IMR-90 (cell line): Measurements from ENCODE around the gene COL9A2. TPM values are rescaled to one million over a fixed set of nuclear protein-coding genes. Genes with fewer than 3 reads are reported as not detected.

ENCODE experiments used
- ATAC-seq: fragments of 200-7000 bp; cut with Tn5 transposase; 2 replicates; pipeline ENCODE4 v1.9.1; 2020; ENCODE audit warnings: low read depth, mild to moderate bottlenecking, moderate library complexity
- BruUV-seq: library from RNA; stranded (reverse); fragments of 400-500 nt; replicated peaks from 2 replicates; lab custom pipeline; 2021; lab: Mats Ljungman, UMichigan
- CTCF ChIA-PET: fragments of 300-600 bp; formaldehyde crosslinking; extraction: SDS; loops from one replicate; lab custom pipeline; 2021; ENCODE audit warnings: antibody characterized with exemption; lab: Yijun Ruan, JAX
- POLR2A ChIA-PET: fragments of 300-600 bp; sonication (Branson Sonifier 250); formaldehyde crosslinking; loops from one replicate; lab custom pipeline; 2022; ENCODE audit warnings: antibody characterized with exemption; ENCODE audit not compliant: unreplicated experiment; lab: Charles Lee
- DNase-seq: peaks from one replicate; pipeline ENCODE4 v3.0.0; 2013
- H2AFZ ChIP-seq: replicated peaks from 2 replicates; pipeline ENCODE3; 2013; ENCODE audit warnings: low read length, mild to moderate bottlenecking; ENCODE audit not compliant: poor library complexity
- H2AK5ac ChIP-seq: 2 replicates; pipeline ENCODE4 v1.6.1; 2013; ENCODE audit warnings: low read depth, low read length, inconsistent platforms
- H2AK9ac ChIP-seq: replicated peaks from 2 replicates; pipeline ENCODE3; 2013; ENCODE audit warnings: mild to moderate bottlenecking, low read depth, low read length, moderate library complexity; ENCODE audit not compliant: poor library complexity
- H2BK120ac ChIP-seq: 2 replicates; pipeline ENCODE4 v1.6.1; 2013; ENCODE audit warnings: low read depth, low read length, inconsistent platforms
- H2BK15ac ChIP-seq: 3 replicates; pipeline ENCODE4 v1.6.1; 2013; ENCODE audit warnings: low read depth, low read length, inconsistent platforms
- H2BK20ac ChIP-seq: 2 replicates; pipeline ENCODE4 v1.6.1; 2013; ENCODE audit warnings: low read depth, mild to moderate bottlenecking, inconsistent platforms, low read length, moderate library complexity
- H2BK5ac ChIP-seq: 2 replicates; pipeline ENCODE4 v1.6.1; 2013; ENCODE audit warnings: mild to moderate bottlenecking, low read depth, low read length, inconsistent platforms; ENCODE audit not compliant: poor library complexity, severe bottlenecking
- H3K14ac ChIP-seq: replicated peaks from 2 replicates; pipeline ENCODE4 v1.6.1; 2013; ENCODE audit warnings: low read depth, low read length, inconsistent platforms
- H3K18ac ChIP-seq: 2 replicates; pipeline ENCODE4 v1.6.1; 2013; ENCODE audit warnings: low read depth, low read length, control low read depth
- H3K23ac ChIP-seq: 2 replicates; pipeline ENCODE4 v1.6.1; 2013; ENCODE audit warnings: low read depth, low read length, inconsistent platforms
- H3K27ac ChIP-seq: 2 replicates; pipeline ENCODE4 v1.5.1; 2013; ENCODE audit warnings: mild to moderate bottlenecking, control low read depth, low read length; ENCODE audit not compliant: insufficient read depth
- H3K27me3 ChIP-seq: 2 replicates; pipeline ENCODE4 v1.6.1; 2013; ENCODE audit warnings: low read length; ENCODE audit not compliant: control insufficient read depth, insufficient read depth
- H3K36me3 ChIP-seq: 2 replicates; pipeline ENCODE4 v1.6.1; 2013; ENCODE audit warnings: low read length, mixed read lengths; ENCODE audit not compliant: control insufficient read depth, insufficient read depth
- H3K4ac ChIP-seq: 2 replicates; pipeline ENCODE4 v1.6.1; 2013; ENCODE audit warnings: low read depth, low read length, inconsistent platforms
- H3K4me1 ChIP-seq: 2 replicates; pipeline ENCODE4 v1.6.1; 2013; ENCODE audit warnings: low read length, mixed read lengths; ENCODE audit not compliant: control insufficient read depth, insufficient read depth
- H3K4me2 ChIP-seq: 2 replicates; pipeline ENCODE4 v1.6.1; 2013; ENCODE audit warnings: low read depth, mild to moderate bottlenecking, control low read depth, low read length, moderate library complexity
- H3K4me3 ChIP-seq: 2 replicates; pipeline ENCODE4 v1.5.1; 2013; ENCODE audit warnings: low read depth, mild to moderate bottlenecking, control low read depth, low read length, moderate library complexity; ENCODE audit not compliant: insufficient read depth
- H3K56ac ChIP-seq: 2 replicates; pipeline ENCODE4 v1.6.1; 2013; ENCODE audit warnings: low read length, inconsistent platforms; ENCODE audit not compliant: insufficient read depth; ENCODE audit errors: extremely low read depth
- H3K79me1 ChIP-seq, 2 experiments: 2 replicates each; pipeline ENCODE4 v1.6.1; 2013; ENCODE audit warnings: low read length in 2 of 2, inconsistent platforms in 1 of 2, low read depth in 1 of 2
- H3K9ac ChIP-seq: 2 replicates; pipeline ENCODE4 v1.6.1; 2013; ENCODE audit warnings: low read depth, low read length, control low read depth
- H3K9me1 ChIP-seq: 2 replicates; pipeline ENCODE4 v1.6.1; 2013; ENCODE audit warnings: low read length, inconsistent platforms; ENCODE audit not compliant: insufficient read depth
- H3K9me3 ChIP-seq: 2 replicates; pipeline ENCODE4 v1.6.1; 2013; ENCODE audit warnings: low read length; ENCODE audit not compliant: control insufficient read depth, insufficient read depth
- H4K20me1 ChIP-seq: 2 replicates; pipeline ENCODE4 v1.6.1; 2013; ENCODE audit warnings: low read length, inconsistent platforms; ENCODE audit not compliant: insufficient read depth
- H4K5ac ChIP-seq: 2 replicates; pipeline ENCODE4 v1.6.1; 2013; ENCODE audit warnings: mild to moderate bottlenecking, low read depth, low read length, control low read depth
- H4K8ac ChIP-seq, 2 experiments: 2 replicates each; pipeline ENCODE4 v1.6.1; 2013; ENCODE audit warnings: low read depth in 2 of 2, low read length in 2 of 2, control low read depth in 1 of 2, inconsistent platforms in 1 of 2
- H4K91ac ChIP-seq: 2 replicates; pipeline ENCODE4 v1.6.1; 2013; ENCODE audit warnings: low read depth, low read length, inconsistent platforms; ENCODE audit not compliant: insufficient read depth
- CEBPB ChIP-seq: IDR thresholded peaks from 2 replicates; pipeline ENCODE4 v1.6.1; 2012; ENCODE audit warnings: low read depth, low read length, improper control_type of control experiment
- CHD1 ChIP-seq: IDR thresholded peaks from 2 replicates; pipeline ENCODE4 v1.6.1; 2012; ENCODE audit warnings: low read depth, low read length, improper control_type of control experiment
- RFX5 ChIP-seq: IDR thresholded peaks from 2 replicates; pipeline ENCODE4 v1.8.0; 2012; ENCODE audit warnings: low read depth, mild to moderate bottlenecking, low read length, moderate library complexity
- WGBS, 2 experiments: methylation state at CpG; one replicate each; pipeline versions ENCODE4 v1.1.5 to v1.1.7; 2013; ENCODE audit warnings: missing lambda C conversion rate in 2 of 2; ENCODE audit not compliant: insufficient read length in 1 of 2; ENCODE audit errors: extremely low coverage in 2 of 2; 5-methylcytosine and 5-hydroxymethylcytosine counted together
- dilution Hi-C: fragments of 300-500 bp; cut with HindIII; formaldehyde crosslinking; loops from one replicate; pipeline ENCODE4 v1.14.3; 2018; ENCODE audit warnings: low sequenced_read_pairs; ENCODE audit not compliant: unreplicated experiment
- in situ Hi-C: fragments of 300-500 bp; cut with MboI; formaldehyde crosslinking; loops from 3 replicates; pipeline ENCODE4 v1.14.3; 2019; ENCODE audit warnings: low sequenced_read_pairs, inconsistent platforms, mixed read lengths
- intact Hi-C: fragments of 100-400 bp; cut with micrococcal nuclease; formaldehyde crosslinking; loops from 2 replicates; pipeline ENCODE4 v1.10.0; 2022
- polyA plus RNA-seq, 3 experiments: library from polyadenylated mRNA; depleted of rRNA; stranded (reverse); fragments of >200 nt; gene quantifications; 2 replicates each; pipeline ENCODE4 v1.2.3, GENCODE V29; 2012; ENCODE audit warnings: low replicate concordance in 1 of 3
- total RNA-seq: library from RNA; depleted of rRNA; stranded (reverse); fragments of >200 nt; gene quantifications from 2 replicates; pipeline ENCODE4 v1.2.3, GENCODE V29; 2012

The COL9A2 gene
- total and polyA plus RNA-seq, 2 of the 4 experiments (the other 2 are of a cell fraction): 0.90 to 1.6 TPM

- H4K20me1 ChIP-seq: no peaks in the 10 kb centered on the region
- H3K9me3 ChIP-seq: peaks cover 1% of the 10 kb centered on the region; the same call in 1 of the 2 replicates
- H4K8ac ChIP-seq: no peak overlapping the region
- no peak overlapping the region for H2BK120ac ChIP-seq
- no peak overlapping the region for H3K14ac ChIP-seq
- CTCF ChIA-PET: interaction anchor here (1.0 kb wide), 1 partner anchor 13 kb away, joined by 3 read pairs; no protein-coding TSS in a partner anchor
- in situ Hi-C loops: no loop called here
- no peak overlapping the region for H3K56ac ChIP-seq
- peaks cover 7% of the 10 kb centered on the region; the same call in 1 of the 2 replicates for H3K27me3 ChIP-seq
- H3K4ac ChIP-seq: no peak overlapping the region
- intact Hi-C loops: no loop called here
- DNase-seq (no peak), ATAC-seq (no peak)
- H3K4me2 ChIP-seq: no peak overlapping the region
- no peaks in the 10 kb centered on the region for H3K79me1 ChIP-seq
- H2BK20ac ChIP-seq: no peak overlapping the region
- H3K27ac ChIP-seq: no peak overlapping the region
- H2AK5ac ChIP-seq: no peak overlapping the region
- WGBS, 2 experiments: 80% methylated on average over 1 of the region's 3 CpGs; no CpG with 5 or more reads in 1 of the 2 experiments
- H4K5ac ChIP-seq: no peak overlapping the region
- no peak overlapping the region for H2BK15ac ChIP-seq
- H3K4me1 ChIP-seq: no peaks in the 10 kb centered on the region
- H2AK9ac ChIP-seq: no peak overlapping the region
- H2AFZ ChIP-seq: no peak overlapping the region
- no peak overlapping the region for H3K9ac ChIP-seq
- no peak overlapping the region for H3K4me3 ChIP-seq
- H3K36me3 ChIP-seq: no peaks in the 10 kb centered on the region
- H3K23ac ChIP-seq: no peak overlapping the region
- no peak for TF ChIP-seq CEBPB
- no peak for TF ChIP-seq CHD1
- no peak for TF ChIP-seq RFX5
- no peaks in the 10 kb centered on the region for H3K9me1 ChIP-seq
- dilution Hi-C loops: no loop called here
- H4K91ac ChIP-seq: no peak overlapping the region
- POLR2A ChIA-PET: no interaction called here
- H2BK5ac ChIP-seq: no peak overlapping the region
- no peak overlapping the region for H3K18ac ChIP-seq
- BruUV-seq: no TSS peak
These were observed 35.0 kb upstream of the COL9A2 start for GRCh38 chr1:40352126-40352525.
